ENCODE data around the gene SMC3.

Gene SMC3

GRCh38 chr10:110649347-110650264 is 82.1 kb downstream of the SMC3 start:
- no peak for DNase-seq

DNA sequence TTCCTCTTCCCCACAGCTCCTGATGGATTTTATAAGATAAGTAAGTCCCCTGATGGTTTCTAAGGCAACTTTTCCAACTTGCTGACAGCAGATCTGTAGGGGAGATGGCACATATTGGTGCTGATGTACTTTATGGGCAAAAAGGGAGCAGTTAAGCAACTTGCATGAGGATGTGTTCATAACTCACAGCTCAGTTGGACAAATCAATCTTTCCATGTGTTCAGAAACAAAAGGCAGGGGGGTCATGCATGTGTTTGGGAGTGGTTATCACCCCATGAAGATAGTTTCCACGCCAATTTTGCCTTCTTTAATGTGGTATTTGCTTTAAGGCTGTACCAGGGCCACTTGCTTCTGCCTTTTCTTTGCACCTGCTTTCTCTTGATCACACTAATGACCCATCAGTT is 82.8 kb downstream of the SMC3 start:
- DNase-seq, result no peak

GRCh38 chr10:110651044-110651958 is 83.8 kb downstream of the SMC3 start:
- DNase-seq, result no peak

DNA sequence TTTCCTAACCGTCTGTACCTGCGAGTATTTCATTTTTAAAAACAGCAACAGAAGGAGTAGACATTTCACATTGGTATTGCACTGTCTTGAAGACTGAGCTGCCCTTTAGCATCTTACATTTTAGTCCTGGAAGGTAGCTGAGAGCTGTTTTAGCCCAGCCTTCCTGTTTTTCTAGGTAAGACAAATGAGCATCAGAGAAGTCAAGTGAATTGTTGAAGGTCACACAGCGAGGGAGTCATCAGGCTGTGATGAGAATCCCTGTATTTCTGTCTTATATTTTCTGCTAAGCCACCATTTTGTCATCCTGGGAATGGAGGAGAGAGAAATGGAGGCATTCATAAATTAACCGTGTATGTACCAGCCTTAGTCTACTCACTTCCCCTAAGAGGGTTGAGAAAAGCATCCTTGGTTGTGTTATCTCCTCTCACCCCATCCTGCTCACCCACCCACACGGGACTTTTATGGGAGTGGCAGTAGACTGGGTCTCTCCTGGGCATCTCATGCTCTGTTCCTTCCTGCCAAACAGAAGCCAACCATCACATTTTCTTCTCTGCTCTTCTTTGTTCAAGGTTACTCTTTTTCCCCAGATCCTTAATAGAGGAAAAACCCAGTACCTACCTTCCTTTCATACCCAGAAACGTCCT is 85.1 kb downstream of the SMC3 start:
- DNase-seq, result no peak
